ENCODE results near the gene LAMA2. TPM values are rescaled to one million over a fixed set of nuclear protein-coding genes. Genes with fewer than 3 reads are reported as not detected.

LAMA2 gene
- total and polyA plus RNA-seq, 5 donors from 2014 or later: 0.06 to 0.47 (median 0.09) TPM

DNA sequence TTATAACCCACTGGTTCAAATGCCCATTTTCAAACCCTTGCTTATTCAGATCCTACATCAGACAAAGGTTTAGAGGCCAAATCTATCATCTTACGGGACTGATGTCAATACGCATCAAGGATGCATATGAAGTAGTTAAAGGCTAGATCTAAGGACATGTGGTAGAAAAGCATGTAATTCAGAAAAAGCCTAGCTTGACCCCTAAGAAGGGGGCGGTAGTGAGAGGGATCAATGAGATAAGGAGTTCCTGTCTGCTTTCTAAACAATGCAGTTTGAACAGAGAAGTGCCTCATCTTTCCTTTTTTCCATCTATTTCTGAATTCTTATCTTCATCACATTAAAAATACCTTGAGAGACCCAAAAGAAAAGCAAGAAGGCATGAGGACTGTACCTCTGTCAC, 589.3 kb downstream of the LAMA2 start:
- no peak overlapping the region for H3K27ac ChIP-seq (ENCODE audit: insufficient read depth, low read length, poor library complexity, severe bottlenecking)
- Mint-ChIP-seq H3K27ac (no peak overlapping the region), H3K4me3 (no peak overlapping the region), H3K36me3 (no peaks in the 10 kb centered on the region), H3K27me3 (peaks cover 8% of the 10 kb centered on the region), H3K9me3 (no peaks in the 10 kb centered on the region), H3K4me1 (peaks cover 0 to 4% (median 0%) of the 10 kb centered on the region in 4 donors)
- H3K9me3 ChIP-seq (ENCODE audit: control insufficient read depth in 2 of 2, low read length in 2 of 2): no peaks in the 10 kb centered on the region
- DNase-seq: no peak
- H3K36me3 ChIP-seq (ENCODE audit: control insufficient read depth, insufficient read depth, low read length): no peaks in the 10 kb centered on the region
- ATAC-seq (ENCODE audit: low read depth in 2 of 2): no peak
- no peaks in the 10 kb centered on the region for H3K27me3 ChIP-seq (ENCODE audit: control insufficient read depth, insufficient read depth, low read length)
- H3K4me1 ChIP-seq (ENCODE audit: control insufficient read depth, insufficient read depth, low read length, poor library complexity, severe bottlenecking): no peaks in the 10 kb centered on the region
- H3K4me3 ChIP-seq (ENCODE audit: low read depth, low read length): no peak overlapping the region

DNA sequence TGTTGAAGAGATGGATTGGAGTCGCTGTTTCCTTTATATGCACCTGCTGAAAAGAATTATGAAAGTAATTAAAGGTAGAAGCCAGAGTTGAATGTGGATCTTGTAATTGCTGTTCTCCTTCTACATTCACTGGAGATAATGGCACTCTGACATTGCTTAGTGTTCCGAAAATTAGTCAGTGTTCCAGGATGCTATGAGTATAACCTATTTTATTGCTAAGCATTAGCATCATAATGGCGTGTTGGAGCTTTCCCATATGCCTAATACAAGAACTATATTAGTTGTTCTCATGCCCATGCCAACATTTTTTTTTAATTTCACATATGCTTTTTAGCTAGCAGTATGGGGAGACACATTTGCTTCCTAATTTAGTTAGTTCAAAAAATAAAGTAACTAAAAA, 590.6 kb downstream of the LAMA2 start:
- Mint-ChIP-seq H3K4me3 (no peak overlapping the region), H3K9me3 (no peaks in the 10 kb centered on the region), H3K36me3 (no peaks in the 10 kb centered on the region), H3K27ac (no peak overlapping the region), H3K27me3 (peaks cover 8% of the 10 kb centered on the region), H3K4me1 (peaks cover 0 to 4% (median 0%) of the 10 kb centered on the region in 4 donors)
- no peaks in the 10 kb centered on the region for H3K36me3 ChIP-seq (ENCODE audit: control insufficient read depth, insufficient read depth, low read length)
- no peak overlapping the region for H3K27ac ChIP-seq (ENCODE audit: insufficient read depth, low read length, poor library complexity, severe bottlenecking)
- H3K4me1 ChIP-seq (ENCODE audit: control insufficient read depth, insufficient read depth, low read length, poor library complexity, severe bottlenecking): no peaks in the 10 kb centered on the region
- no peaks in the 10 kb centered on the region for H3K9me3 ChIP-seq (ENCODE audit: control insufficient read depth in 2 of 2, low read length in 2 of 2)
- H3K27me3 ChIP-seq (ENCODE audit: control insufficient read depth, insufficient read depth, low read length): no peaks in the 10 kb centered on the region
- no peak overlapping the region for H3K4me3 ChIP-seq (ENCODE audit: low read depth, low read length)
- DNase-seq (no peak), ATAC-seq (ENCODE audit: low read depth in 2 of 2) (no peak)

DNA sequence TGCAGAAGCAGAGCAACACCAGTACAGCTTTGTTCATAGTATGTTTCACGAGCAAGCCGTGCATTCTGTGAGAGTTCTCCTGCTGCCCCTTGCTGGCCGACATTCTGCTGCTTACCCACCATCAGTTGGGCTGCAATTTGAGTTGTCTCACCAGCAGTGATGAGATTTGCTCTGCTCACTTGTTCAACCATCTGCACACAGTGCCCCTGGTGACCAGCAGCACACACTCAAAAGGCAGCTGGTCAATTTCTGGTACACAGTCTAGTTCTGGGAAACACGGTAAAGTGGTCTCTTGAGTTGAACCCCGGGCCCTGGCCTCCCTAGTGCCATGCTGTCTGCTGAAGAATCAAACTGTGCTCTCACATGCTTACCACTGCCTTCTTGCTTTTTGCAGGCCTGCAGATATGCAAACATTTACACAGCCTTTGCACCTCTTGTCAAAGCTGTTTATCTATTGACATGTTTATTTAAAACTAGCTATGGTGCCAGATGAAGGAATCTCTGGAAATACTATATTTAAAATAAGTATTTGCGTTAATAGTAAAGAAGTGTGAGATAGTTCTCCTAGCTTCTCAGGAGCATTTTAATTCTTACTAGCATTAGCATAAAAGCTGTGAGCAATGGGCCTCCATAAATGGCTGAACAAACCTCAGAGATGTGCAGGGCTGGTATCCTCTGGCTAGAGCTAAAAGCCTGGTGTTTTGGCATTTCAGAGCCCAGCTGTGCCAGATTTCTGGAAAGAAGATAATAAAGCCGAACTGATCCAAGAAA, 592.7 kb downstream of the LAMA2 start:
- no peaks in the 10 kb centered on the region for H3K9me3 ChIP-seq (ENCODE audit: control insufficient read depth in 2 of 2, low read length in 2 of 2)
- Mint-ChIP-seq H3K4me1 (peaks cover 0 to 4% (median 0%) of the 10 kb centered on the region in 4 donors), H3K27me3 (peaks cover 14% of the 10 kb centered on the region), H3K9me3 (no peaks in the 10 kb centered on the region), H3K27ac (no peak overlapping the region), H3K36me3 (no peaks in the 10 kb centered on the region), H3K4me3 (no peak overlapping the region)
- H3K27ac ChIP-seq (ENCODE audit: insufficient read depth, low read length, poor library complexity, severe bottlenecking): no peak overlapping the region
- H3K4me1 ChIP-seq (ENCODE audit: control insufficient read depth, insufficient read depth, low read length, poor library complexity, severe bottlenecking): no peaks in the 10 kb centered on the region
- no peaks in the 10 kb centered on the region for H3K36me3 ChIP-seq (ENCODE audit: control insufficient read depth, insufficient read depth, low read length)
- ATAC-seq (ENCODE audit: low read depth in 2 of 2) (no peak), DNase-seq (no peak)
- no peaks in the 10 kb centered on the region for H3K27me3 ChIP-seq (ENCODE audit: control insufficient read depth, insufficient read depth, low read length)
- no peak overlapping the region for H3K4me3 ChIP-seq (ENCODE audit: low read depth, low read length)

DNA sequence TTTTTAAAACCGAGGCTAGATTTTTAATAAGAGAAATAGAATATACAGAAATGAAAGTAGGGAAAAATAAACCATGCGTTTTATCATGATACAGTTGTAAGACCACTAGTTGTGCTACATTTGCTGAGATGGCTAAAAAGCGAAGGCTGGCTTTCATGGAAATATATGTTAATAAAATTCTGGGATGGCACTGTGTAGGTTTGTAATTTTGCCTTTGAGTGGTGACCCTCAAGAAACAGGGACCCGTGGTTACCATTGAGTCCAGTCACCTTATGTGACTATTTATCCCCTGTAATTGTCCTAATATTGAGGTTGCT, 593.3 kb downstream of the LAMA2 start:
- H3K4me3 Mint-ChIP-seq: no peak overlapping the region
- no peaks in the 10 kb centered on the region for H3K4me1 ChIP-seq (ENCODE audit: control insufficient read depth, insufficient read depth, low read length, poor library complexity, severe bottlenecking)

DNA sequence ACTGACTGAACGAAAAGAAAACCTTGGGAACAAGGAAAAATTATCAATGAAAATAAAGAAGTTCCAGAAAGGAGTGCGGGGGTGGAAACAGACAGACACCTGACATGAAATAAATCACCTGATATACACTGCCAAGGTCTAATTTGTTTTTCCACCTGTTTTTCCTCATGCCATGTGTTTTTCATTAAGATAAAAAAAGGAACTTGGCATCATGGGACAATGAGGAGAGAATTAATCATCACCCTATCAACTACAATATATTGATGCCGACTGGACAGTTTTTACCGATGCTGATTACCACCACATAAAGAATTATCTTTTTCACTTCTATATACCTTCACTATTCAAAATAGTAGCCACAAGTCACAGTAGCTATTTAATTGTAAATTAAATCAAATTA, 593.9 kb downstream of the LAMA2 start:
- Histone ChIP-seq H3K9me3 (ENCODE audit: control insufficient read depth in 2 of 2, low read length in 2 of 2) (no peaks in the 10 kb centered on the region), H3K4me1 (ENCODE audit: control insufficient read depth, insufficient read depth, low read length, poor library complexity, severe bottlenecking) (no peaks in the 10 kb centered on the region), H3K27ac (ENCODE audit: insufficient read depth, low read length, poor library complexity, severe bottlenecking) (no peak overlapping the region), H3K4me3 (ENCODE audit: low read depth, low read length) (no peak overlapping the region), H3K27me3 (ENCODE audit: control insufficient read depth, insufficient read depth, low read length) (no peaks in the 10 kb centered on the region), H3K36me3 (ENCODE audit: control insufficient read depth, insufficient read depth, low read length) (no peaks in the 10 kb centered on the region)
- H3K4me1 Mint-ChIP-seq: peaks cover 0 to 4% (median 0%) of the 10 kb centered on the region in 4 donors
- no peaks in the 10 kb centered on the region for H3K36me3 Mint-ChIP-seq
- no peak overlapping the region for H3K27ac Mint-ChIP-seq
- no peak overlapping the region for H3K4me3 Mint-ChIP-seq
- no peak for DNase-seq
- H3K27me3 Mint-ChIP-seq: peaks cover 18% of the 10 kb centered on the region
- no peak for ATAC-seq (ENCODE audit: low read depth in 2 of 2)
- H3K9me3 Mint-ChIP-seq: peaks cover 0 to 2% (median 0%) of the 10 kb centered on the region in 7 donors

More for the DNA sequence above, 593.3 kb downstream of the LAMA2 start:
- peaks cover 0 to 1% (median 0%) of the 10 kb centered on the region in 7 donors for H3K9me3 Mint-ChIP-seq
- no peaks in the 10 kb centered on the region for H3K36me3 Mint-ChIP-seq
- peaks cover 14% of the 10 kb centered on the region for H3K27me3 Mint-ChIP-seq
- H3K36me3 ChIP-seq (ENCODE audit: control insufficient read depth, insufficient read depth, low read length): no peaks in the 10 kb centered on the region
- no peak overlapping the region for H3K4me3 ChIP-seq (ENCODE audit: low read depth, low read length)
- H3K9me3 ChIP-seq (ENCODE audit: control insufficient read depth in 2 of 2, low read length in 2 of 2): no peaks in the 10 kb centered on the region
- no peak overlapping the region for H3K27ac Mint-ChIP-seq
- H3K27ac ChIP-seq (ENCODE audit: insufficient read depth, low read length, poor library complexity, severe bottlenecking): no peak overlapping the region
- no peaks in the 10 kb centered on the region for H3K27me3 ChIP-seq (ENCODE audit: control insufficient read depth, insufficient read depth, low read length)
- peaks cover 0 to 4% (median 0%) of the 10 kb centered on the region in 4 donors for H3K4me1 Mint-ChIP-seq
- ATAC-seq (ENCODE audit: low read depth in 2 of 2) (no peak), DNase-seq (no peak)

DNA sequence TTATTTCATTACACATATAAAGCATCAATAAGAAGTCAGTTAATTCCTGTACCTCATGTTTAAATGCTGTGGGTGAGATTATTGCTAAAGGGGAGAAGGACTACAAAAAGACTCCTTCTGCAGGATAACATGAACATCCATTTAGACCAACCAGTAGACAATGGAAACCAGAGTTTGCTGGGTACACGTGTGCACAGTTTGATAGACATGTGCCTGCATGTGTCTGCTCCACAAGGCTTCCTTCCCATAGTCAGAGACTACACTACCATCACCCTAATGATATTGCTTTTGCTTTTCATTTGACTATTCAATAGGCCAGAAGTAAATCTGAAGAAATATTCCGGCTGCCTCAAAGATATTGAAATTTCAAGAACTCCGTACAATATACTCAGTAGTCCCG, 595.4 kb downstream of the LAMA2 start:
- Histone ChIP-seq H3K36me3 (ENCODE audit: control insufficient read depth, insufficient read depth, low read length) (no peaks in the 10 kb centered on the region), H3K4me3 (ENCODE audit: low read depth, low read length) (no peak overlapping the region), H3K27ac (ENCODE audit: insufficient read depth, low read length, poor library complexity, severe bottlenecking) (no peak overlapping the region), H3K9me3 (ENCODE audit: control insufficient read depth in 2 of 2, low read length in 2 of 2) (no peaks in the 10 kb centered on the region), H3K4me1 (ENCODE audit: control insufficient read depth, insufficient read depth, low read length, poor library complexity, severe bottlenecking) (no peaks in the 10 kb centered on the region), H3K27me3 (ENCODE audit: control insufficient read depth, insufficient read depth, low read length) (no peaks in the 10 kb centered on the region)
- no peaks in the 10 kb centered on the region for H3K36me3 Mint-ChIP-seq
- ATAC-seq (ENCODE audit: low read depth in 2 of 2): no peak
- H3K27ac Mint-ChIP-seq: no peak overlapping the region
- H3K4me3 Mint-ChIP-seq: no peak overlapping the region
- no peak for DNase-seq
- no peaks in the 10 kb centered on the region for H3K4me1 Mint-ChIP-seq
- peaks cover 18% of the 10 kb centered on the region for H3K27me3 Mint-ChIP-seq
- H3K9me3 Mint-ChIP-seq: peaks cover 0 to 2% (median 0%) of the 10 kb centered on the region in 7 donors

DNA sequence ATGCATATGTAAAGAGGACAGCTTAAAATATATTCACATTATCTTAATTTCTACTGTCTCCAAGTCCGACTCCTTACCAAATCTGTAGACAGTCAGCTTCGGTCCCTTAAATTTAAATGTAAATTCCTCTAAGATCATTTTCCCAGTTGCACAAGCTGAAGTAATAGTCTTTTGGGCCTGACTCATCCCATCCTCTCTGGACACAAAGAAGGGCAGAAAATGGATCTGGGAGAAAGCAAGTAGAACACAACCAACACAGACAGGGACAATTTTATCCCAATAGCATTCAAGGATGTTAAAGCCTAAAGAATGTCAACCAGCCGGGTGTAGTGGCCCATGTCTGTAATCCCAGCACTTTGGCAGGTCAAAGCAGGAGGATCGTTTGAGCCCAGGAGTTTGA, 598.8 kb downstream of the LAMA2 start:
- no peak for ATAC-seq (ENCODE audit: low read depth in 2 of 2)
- Mint-ChIP-seq H3K9me3 (peaks cover 0 to 2% (median 0%) of the 10 kb centered on the region in 7 donors), H3K27me3 (peaks cover 22% of the 10 kb centered on the region)

DNA sequence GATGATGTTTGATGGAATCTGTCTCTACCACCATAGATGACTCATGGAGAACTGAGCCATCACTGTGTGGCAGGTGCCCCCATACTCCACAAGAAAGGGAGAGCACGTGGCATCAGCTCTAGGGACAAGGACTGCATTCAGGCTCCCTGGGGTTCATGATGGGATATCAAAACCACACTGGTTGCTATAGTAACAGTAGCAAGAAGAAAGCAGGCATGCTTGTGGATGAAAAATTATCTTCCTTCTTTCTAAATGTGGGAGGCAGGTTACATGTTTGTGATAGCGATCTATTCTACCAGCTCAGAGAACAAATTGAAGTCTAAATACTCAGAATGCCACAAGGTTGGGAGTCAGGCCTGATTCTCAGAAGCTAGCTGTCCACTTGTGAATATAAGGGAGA, 602.8 kb downstream of the LAMA2 start:
- Mint-ChIP-seq H3K27ac (no peak overlapping the region), H3K4me1 (peaks cover 13 to 19% (median 14%) of the 10 kb centered on the region in 4 donors), H3K4me3 (peak overlapping the region in 1 of 4 donors; percentile 11), H3K9me3 (peaks cover 0 to 2% (median 0%) of the 10 kb centered on the region in 7 donors), H3K27me3 (peaks cover 8% of the 10 kb centered on the region), H3K36me3 (no peaks in the 10 kb centered on the region)
- Histone ChIP-seq H3K36me3 (ENCODE audit: control insufficient read depth, insufficient read depth, low read length) (no peaks in the 10 kb centered on the region), H3K9me3 (ENCODE audit: control insufficient read depth in 2 of 2, low read length in 2 of 2) (no peaks in the 10 kb centered on the region), H3K27me3 (ENCODE audit: control insufficient read depth, insufficient read depth, low read length) (no peaks in the 10 kb centered on the region), H3K4me1 (ENCODE audit: control insufficient read depth, insufficient read depth, low read length, poor library complexity, severe bottlenecking) (peaks cover 13% of the 10 kb centered on the region), H3K4me3 (ENCODE audit: low read depth, low read length) (no peak overlapping the region), H3K27ac (ENCODE audit: insufficient read depth, low read length, poor library complexity, severe bottlenecking) (no peak overlapping the region)
- DNase-seq: no peak
- ATAC-seq (ENCODE audit: low read depth in 2 of 2): no peak

More for the DNA sequence above, 598.8 kb downstream of the LAMA2 start:
- Histone ChIP-seq H3K27me3 (ENCODE audit: control insufficient read depth, insufficient read depth, low read length) (no peaks in the 10 kb centered on the region), H3K4me1 (ENCODE audit: control insufficient read depth, insufficient read depth, low read length, poor library complexity, severe bottlenecking) (no peaks in the 10 kb centered on the region), H3K27ac (ENCODE audit: insufficient read depth, low read length, poor library complexity, severe bottlenecking) (no peak overlapping the region), H3K4me3 (ENCODE audit: low read depth, low read length) (no peak overlapping the region), H3K9me3 (ENCODE audit: control insufficient read depth in 2 of 2, low read length in 2 of 2) (no peaks in the 10 kb centered on the region), H3K36me3 (ENCODE audit: control insufficient read depth, insufficient read depth, low read length) (no peaks in the 10 kb centered on the region)
- Mint-ChIP-seq H3K4me3 (no peak overlapping the region), H3K4me1 (no peaks in the 10 kb centered on the region), H3K36me3 (no peaks in the 10 kb centered on the region), H3K27ac (no peak overlapping the region)
- no peak for DNase-seq
